GOT3 (cell line): ENCODE measurements around the gene NAA60.
"Not testable (repeated sequence)": the region's sequence is repeated elsewhere in the genome, so short reads cannot be mapped to it uniquely, and the experiment has no call there.

Source experiments
- DNase-seq: peaks from one replicate; lab custom pipeline; 2025; ENCODE audit warnings: mixed read lengths; lab: John Stamatoyannopoulos, UW

The NAA60 gene

DNA sequence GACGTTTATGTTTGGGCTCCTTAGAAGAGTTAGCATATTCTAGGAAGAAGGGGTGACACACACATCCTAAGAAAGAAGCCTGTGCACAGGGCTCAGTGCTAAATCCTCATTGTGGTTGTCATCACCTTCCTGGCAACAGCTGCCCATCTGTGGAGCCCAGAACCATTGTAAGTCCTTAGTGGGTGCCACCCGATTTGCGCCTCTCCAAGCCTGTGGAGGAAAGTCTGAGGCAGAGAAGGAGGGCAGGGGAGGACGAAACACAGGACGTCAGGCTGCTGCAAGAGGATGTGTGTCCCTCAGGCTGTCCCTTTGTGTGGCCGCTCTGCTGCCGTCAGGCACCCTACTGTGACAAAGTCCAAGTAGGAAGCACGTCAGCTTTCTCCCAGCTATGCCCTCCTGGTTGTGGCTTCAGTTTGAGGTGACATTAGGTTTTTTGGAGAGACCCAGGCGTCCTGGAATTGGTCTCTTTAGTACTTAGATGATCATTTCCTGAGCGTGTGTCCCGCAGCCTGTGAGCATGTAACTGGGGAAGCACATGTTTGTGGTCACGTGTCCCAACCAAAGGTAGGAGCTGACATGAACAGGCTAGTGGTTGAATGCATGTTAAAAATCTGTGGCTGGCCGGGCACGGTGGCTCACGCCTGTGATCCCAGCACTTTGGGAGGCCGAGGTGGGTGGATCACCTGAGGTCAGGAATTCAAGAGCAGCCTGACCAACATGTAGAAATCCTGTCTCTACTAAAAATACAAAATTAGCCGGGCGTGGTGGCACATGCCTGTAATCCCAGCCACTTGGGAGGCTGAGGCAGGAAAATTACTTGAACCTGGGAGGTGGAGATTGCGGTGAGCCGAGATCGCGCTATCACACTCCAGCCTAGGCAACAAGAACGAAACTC, 68.1 kb downstream of the NAA60 start:
- no peak for DNase-seq

DNA sequence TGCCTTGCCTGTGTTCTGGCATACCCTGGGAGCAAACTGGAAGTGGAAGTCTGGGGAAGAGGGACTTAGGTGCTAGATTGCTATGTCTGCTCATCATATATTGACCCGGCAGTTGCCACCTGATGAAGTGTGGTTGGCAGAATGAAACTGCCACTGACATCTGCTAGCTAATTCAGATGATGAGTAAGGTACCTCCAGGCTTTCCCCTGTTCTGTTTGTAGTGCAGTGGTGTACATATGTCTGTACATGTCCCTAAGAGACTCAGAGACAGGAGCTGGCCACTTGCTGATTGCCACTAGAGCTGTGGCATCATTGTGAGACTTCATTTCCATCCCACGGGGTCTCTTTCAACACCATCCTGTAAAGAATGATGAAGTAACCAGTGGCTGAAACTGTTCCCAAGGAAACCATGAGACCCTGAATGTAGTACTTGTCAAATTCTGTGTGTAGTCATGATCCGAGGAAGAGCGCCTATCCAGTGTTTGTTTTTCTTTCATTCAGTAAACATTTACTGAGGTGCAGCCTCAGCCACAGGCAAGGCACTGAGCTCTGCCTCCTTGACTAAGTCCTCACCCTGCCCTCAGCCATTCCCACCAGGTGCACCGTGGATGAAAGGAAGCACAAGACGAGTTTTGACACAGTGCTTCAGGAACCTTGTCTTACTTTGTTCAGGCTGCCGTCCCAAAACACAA, 70.6 kb downstream of the NAA60 start:
- no peak for DNase-seq

- DNase-seq, result no peak
Measured at GRCh38 chr16:3514621-3515020, 71.1 kb downstream of the NAA60 start.

DNA sequence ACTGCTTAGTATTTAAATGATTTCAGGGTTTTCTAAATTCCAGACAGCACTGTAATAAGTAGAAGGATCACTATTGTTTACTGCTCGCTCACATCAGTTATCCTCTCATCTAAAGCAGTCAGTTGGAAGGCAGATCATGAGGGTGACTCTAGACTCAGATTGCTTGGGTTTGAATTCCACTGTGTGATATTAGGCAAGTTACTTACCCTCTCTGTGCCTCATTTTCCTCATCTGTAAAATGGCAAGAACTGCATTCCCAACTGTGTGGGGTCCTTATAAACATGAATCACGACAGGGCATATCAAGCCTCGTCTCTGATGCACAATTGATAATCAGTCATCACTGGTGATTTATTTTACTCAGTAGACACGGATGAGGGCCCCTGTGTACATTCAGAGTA, 72.4 kb downstream of the NAA60 start:
- no peak for DNase-seq

- DNase-seq, result no peak
Measured at GRCh38 chr16:3518292-3518985, 75.0 kb downstream of the NAA60 start.

DNA sequence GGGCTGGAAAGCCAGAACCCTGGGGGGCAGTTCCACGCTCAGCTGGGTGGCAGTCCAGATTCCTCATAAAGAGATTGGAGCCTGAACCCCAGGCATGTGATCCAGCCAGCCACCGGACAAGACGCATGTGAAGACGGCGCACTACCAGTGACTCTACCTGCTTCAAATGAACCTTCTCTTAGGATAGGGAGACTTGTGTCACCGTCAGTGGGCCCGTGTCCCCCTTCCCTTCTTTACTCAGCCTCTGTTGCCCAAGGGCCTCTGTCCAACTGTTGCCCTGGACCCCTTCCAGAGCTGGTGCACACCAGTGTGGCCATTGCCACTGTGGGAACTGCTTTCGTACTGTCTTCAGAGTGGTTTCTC, 75.5 kb downstream of the NAA60 start:
- no peak for DNase-seq

DNA sequence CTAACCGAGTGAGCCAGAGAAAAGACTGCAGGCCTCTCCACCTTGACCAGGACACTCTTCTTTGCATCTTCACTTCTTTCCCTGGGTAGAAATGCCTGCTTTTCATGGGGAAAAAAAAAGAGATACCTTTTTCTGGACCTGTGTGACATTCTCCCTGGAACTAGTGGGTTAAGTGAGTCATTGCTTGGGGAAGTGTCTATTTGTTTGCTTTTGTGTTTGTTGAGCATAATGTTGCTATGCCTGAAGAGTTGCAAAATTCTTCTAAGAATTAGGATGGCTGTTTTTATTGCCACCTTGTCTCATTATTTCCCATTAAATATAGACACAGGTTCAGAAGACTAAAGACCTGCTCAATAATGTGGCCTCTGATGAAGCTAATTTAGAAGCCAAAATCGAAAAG, 76.1 kb downstream of the NAA60 start:
- DNase-seq, result no peak

DNA sequence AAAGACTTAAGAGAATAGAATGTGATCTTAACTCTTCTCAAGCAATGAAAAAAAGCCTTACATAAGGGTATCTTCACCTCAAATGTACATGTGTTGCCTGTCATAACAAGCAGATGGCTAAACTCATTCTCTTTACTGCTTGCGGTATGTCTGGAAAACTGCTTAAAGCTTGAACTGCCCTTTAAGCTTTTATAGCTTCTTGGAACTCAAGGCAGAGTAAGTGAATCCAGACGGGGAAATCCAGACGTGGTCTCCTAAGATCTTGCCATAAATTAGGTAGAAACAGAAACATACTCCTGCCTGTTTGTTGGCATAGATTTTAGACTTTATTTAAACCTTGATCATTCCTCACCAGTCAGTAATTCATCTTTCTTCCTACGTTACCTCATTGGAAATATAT, 76.9 kb downstream of the NAA60 start:
- no peak for DNase-seq

DNA sequence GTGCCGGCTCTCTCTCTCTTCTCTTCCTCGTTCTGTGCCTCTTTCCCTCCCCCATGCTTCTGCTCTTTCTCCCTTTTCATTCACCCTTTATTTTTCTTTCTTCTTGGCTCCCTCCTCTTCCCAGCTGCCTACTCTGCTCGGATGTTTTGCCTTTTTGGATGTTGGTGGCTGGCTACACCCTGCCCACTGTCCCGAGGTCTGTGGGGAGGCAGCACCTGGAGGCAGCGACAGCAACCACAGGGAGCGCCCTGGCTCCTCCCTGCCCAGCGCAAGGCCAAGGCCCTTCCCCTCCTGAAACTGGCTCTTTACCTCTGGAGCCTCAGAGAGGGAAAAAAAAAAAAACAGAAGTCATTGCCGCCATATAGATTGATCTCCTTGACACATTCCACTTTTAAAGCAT, 77.4 kb downstream of the NAA60 start:
- no peak for DNase-seq

DNA sequence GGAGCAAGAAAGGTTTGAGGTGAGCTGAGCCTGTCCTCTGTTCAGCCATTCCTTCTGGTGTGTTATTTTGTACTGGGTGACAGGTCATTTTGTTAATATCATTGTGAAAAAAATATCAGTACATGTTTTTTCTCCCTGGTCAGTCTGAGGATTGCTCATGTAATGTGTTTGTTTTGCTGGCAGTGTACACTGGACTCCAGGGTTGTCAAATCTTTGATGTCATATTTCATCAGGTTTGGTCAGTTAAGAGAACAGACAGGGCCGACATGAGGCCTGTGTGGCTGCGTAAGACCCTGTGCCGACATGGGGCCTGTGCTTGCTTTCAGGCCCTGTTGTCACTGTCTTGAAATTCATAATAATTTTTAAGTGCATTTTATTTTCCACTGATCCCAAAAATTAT, 79.8 kb downstream of the NAA60 start:
- no peak for DNase-seq

DNA sequence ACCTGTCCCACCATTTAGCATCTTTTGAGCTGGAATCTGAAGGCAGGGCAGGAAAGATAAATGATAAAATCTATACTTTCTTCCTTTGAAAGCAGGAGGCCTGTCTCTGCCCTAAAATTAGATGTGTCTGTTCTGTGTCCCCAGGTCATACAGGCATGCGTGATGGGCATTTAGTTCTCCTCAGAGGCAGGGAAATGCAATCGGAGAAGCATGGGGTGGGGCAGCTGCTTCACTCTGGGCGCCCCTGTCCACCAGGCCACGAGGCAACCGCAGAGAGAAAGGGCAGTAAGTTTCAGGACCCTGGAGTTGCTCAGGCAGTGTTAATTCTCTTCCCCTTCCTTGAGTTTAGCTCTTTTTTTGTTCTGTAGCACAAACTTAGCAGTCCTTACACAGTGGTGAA, 82.5 kb downstream of the NAA60 start:
- no peak for DNase-seq

GRCh38 chr16:3527216-3527829, 83.8 kb downstream of the NAA60 start:
- not testable (repeated sequence) for DNase-seq

DNA sequence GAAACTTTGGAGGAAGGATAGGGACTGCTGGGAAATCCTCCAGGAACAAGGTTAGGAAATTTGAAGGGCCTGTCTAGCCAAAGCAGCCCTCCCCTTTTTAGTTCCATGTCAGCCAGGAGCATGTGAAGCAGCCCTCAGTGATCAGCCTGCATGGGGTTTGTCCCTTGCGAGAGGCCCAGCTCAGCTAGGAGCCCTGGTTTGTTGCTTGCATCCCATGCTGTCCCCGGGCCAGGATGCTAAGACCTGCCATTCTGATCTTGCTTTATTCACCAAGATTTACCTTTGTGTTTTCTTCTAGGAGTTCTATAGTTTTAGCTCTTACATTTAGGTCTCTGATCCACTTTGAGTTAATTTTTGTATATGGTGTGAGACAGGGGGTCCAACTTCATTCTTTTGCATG, 84.9 kb downstream of the NAA60 start:
- no peak for DNase-seq

GRCh38 chr16:3529175-3529574, 85.7 kb downstream of the NAA60 start:
- no peak for DNase-seq

DNA sequence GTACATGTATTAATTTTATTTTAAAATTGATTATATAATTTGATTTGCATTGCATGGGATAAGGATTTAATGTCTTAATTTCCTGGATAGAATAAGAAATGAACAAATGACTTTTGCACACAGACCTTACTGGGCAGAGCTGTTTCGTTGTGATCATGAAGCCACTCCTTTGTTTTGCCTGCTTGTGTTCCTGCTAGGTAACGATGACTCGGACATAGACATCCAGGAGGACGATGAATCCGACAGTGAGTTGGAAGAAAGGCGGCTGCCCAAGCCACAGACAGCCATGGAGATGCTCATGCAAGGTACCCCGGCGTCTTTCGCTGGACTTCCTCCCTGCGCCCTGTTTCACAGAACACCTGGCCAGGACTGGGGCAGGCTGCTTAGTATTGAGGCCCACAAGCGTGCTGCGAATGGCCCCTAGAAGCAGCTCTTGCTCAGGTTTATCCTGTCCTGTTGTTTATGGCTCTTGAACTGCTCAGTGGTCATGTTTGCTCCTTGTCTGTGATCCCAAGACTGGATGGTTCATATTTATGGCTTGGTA, 87.0 kb downstream of the NAA60 start:
- no peak for DNase-seq

DNA sequence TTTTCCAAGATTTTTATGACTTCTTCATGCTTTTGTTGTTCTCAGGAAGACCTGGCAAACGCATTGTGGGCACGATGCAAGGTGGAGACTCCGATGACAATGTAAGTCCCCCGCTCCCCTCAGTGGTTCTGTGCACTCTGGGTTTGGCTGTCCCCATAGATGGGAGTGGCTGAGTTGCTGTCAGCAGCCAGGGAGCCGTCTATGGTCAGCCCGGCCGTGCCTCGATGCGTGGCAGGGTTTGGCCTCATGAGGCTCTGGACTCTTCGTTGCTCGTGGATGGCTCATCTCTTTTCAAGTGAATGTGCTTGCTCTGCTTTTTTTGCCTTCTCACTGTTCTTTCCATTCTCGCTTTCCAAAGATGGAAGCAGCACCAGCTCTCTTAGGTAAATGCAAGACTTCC, 89.3 kb downstream of the NAA60 start:
- DNase-seq, result no peak

DNA sequence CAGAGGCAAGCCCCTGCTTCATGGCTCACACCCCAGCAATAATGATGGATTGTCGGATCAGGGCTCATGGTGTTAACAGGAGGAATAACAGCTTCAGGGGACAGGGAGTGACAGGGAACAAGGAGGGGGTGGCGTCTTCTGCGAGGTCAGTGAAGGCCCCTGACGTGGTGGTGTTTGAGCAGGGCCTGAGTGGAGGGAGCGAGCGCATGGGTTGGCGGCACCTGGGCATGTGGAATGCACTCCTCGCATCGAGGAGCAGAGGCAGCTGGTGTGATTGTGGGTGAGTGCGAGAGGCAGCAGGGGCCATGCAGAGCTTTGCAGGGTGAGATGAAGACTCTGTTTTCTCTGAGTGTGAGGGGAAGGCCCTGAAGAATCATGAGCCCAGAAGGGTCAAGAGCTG, 90.6 kb downstream of the NAA60 start:
- no peak for DNase-seq

GRCh38 chr16:3536271-3536731, 92.8 kb downstream of the NAA60 start:
- DNase-seq, result no peak
